Fibroblast of skin of abdomen (primary cell): ENCODE results near the gene SLAMF1.

ENCODE experiments used
- DNase-seq: peaks from one replicate; pipeline ENCODE4 v3.0.0-alpha.2; 2013

Gene SLAMF1

DNA sequence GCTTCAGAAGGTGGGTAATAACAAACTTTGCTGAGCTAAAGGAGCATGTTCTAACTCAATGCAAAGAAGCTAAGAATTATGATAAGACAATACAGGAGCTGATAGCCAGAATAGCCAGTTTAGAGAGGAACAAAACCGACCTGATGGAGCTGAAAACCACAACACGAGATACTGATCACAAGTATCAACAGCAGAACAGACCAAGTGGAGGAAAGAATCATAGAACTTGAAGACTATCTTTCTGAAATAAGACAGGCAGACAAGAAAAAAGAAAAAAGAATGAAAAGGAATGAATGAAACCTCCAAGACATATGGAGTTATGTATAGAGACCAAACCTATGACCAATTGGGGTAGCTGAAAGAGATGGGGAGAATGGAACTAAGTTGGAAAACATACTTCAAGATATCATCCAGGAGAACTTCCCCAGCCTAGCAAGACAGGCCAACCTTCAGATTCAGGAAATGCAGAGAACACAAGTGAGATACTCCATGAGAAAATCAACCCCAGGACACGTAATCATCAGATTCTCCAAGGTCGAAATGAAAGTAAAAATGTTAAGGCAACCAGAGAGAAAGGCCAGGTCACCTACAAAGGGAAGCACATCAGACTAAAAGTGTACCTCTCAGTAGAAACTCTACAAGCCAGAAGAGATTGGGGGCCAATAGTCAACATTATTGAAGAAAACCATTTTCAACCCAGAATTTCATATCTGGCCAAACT is 88.0 kb downstream of the SLAMF1 start:
- DNase-seq: no peak
